Ramos (cell line): ENCODE results near the gene SUN5.

Source experiments
- in situ Hi-C: fragments of 300-500 bp; cut with MboI; formaldehyde crosslinking; loops from one replicate; pipeline ENCODE4 v1.14.3; 2022; ENCODE audit warnings: low sequenced_read_pairs; ENCODE audit not compliant: unreplicated experiment

Gene SUN5

GRCh38 chr20:33026779-33027759, 22.8 kb upstream of the SUN5 start:
- in situ Hi-C loops: no loop called here

GRCh38 chr20:33026072-33026778, 22.0 kb upstream of the SUN5 start:
- in situ Hi-C loops: no loop called here

GRCh38 chr20:33025318-33025876, 21.2 kb upstream of the SUN5 start:
- in situ Hi-C loops: no loop called here

GRCh38 chr20:33024609-33025317, 20.5 kb upstream of the SUN5 start:
- in situ Hi-C loops: no loop called here

GRCh38 chr20:33024243-33024560, 20.0 kb upstream of the SUN5 start:
- in situ Hi-C loops: no loop called here

- in situ Hi-C loops: no loop called here
Measured at GRCh38 chr20:33023439-33024242, 19.4 kb upstream of the SUN5 start.

GRCh38 chr20:33022694-33023438, 18.6 kb upstream of the SUN5 start:
- in situ Hi-C loops: no loop called here

- in situ Hi-C loops: no loop called here
Measured at GRCh38 chr20:33022289-33022688, 18.1 kb upstream of the SUN5 start.

GRCh38 chr20:33021879-33022278, 17.6 kb upstream of the SUN5 start:
- in situ Hi-C loops: no loop called here

GRCh38 chr20:33020278-33021161, 16.3 kb upstream of the SUN5 start:
- in situ Hi-C loops: no loop called here

GRCh38 chr20:33019465-33020277, 15.4 kb upstream of the SUN5 start:
- in situ Hi-C loops: no loop called here

- in situ Hi-C loops: no loop called here
Measured at GRCh38 chr20:33018169-33018931, 14.1 kb upstream of the SUN5 start.

GRCh38 chr20:33017542-33017941, 13.3 kb upstream of the SUN5 start:
- in situ Hi-C loops: no loop called here

GRCh38 chr20:33016581-33017109, 12.4 kb upstream of the SUN5 start:
- in situ Hi-C loops: no loop called here

- in situ Hi-C loops: no loop called here
Measured at GRCh38 chr20:33015700-33016580, 11.7 kb upstream of the SUN5 start.
